Renal cortical epithelial cell (primary cell): ENCODE measurements around the gene SAFB2. TPM values are rescaled to one million over a fixed set of nuclear protein-coding genes. Genes with fewer than 3 reads are reported as not detected.

Experiments
- DNase-seq: peaks from one replicate; pipeline ENCODE4 v3.0.0-alpha.2; 2011; ENCODE audit warnings: low read depth
- total RNA-seq: library from RNA; depleted of rRNA; stranded (reverse); fragments of >200 nt; gene quantifications from 2 replicates; pipeline ENCODE4 v1.2.3, GENCODE V29; 2014

Gene SAFB2
- 12.3 and 57.2 TPM in 2 replicates for total RNA-seq

GRCh38 chr19:5622465-5623396 lies at the start of gene SAFB2, which contains the start of gene SAFB:
SAFB2 (minus strand) TSS chr19:5622776; CDS start chr19:5622715, 61 bp downstream.
SAFB (plus strand) TSS chr19:5623083; CDS start chr19:5623206, 123 bp downstream.
- peak; percentile 99 for DNase-seq

- no peak for DNase-seq
These were observed 49.0 kb upstream of the SAFB2 start for GRCh38 chr19:5671600-5671999.

DNA sequence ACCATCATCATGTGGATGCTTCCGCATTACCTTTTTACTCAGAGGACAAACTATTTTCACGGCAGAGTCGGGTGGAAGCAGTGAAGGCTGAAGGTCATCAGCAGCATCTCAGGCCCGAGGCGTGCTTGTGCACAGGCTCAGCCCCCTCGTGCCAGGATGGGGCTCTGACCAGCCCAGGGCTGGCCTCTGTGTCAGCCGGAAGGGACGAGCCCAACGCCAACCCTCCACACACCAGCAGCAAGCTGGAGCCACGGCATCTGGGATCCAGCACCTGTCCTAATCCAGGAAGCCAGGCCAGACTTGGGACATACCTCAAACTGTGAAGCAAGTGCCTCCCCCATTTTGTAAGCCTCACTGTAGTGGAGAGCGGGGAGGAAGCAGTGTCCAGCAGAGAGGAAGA lies 46.6 kb upstream of the SAFB2 start:
- DNase-seq = no peak

DNA sequence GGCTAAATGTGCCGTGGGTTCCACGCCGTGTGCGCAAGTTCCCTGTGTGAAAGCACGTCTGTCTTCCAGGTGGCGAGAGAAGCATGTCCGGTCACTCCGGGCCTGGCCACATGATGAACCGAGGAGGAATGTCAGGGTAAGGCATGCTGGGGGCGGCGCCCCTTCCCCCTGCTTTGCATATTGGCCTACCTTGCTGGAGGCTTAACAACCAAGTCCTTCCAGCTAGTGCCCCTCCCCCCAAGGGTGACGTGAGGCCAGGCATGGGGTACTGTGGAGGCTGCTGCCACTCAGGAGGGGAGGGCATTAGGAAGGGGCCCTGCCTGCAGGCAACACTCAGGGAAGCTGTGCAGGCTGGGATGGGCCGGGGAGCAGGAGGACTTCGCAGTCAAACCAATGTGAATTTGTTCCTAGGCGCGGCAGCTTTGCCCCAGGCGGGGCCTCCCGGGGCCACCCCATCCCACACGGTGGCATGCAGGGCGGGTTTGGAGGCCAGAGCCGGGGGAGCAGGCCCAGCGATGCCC lies 45.2 kb upstream of the SAFB2 start:
- no peak for DNase-seq

GRCh38 chr19:5666921-5667610 lies 44.5 kb upstream of the SAFB2 start:
- no peak for DNase-seq

- DNase-seq = peak; percentile 95
These were observed 43.4 kb upstream of the SAFB2 start for GRCh38 chr19:5665781-5666513.

DNA sequence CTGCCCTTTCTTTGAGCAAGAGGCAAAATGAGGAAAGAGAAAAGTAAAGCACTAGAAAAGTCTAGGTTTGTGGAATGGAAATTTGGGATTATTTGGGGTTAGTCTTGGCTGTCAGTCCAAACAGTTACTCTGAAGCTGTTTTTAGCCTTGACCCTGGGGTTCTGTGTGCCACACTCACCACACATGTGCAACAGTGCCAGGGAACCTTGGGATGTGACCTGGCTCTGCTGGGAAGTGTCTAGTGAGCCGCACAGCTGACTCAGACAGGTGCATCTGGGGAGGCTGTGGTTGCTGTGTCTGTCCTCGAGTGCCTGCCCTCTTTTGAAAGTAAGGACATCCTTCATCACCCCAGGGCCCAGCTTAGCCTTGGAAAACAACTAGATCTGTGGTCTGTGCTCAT lies 41.9 kb upstream of the SAFB2 start:
- no peak for DNase-seq

- DNase-seq = no peak
These were observed 41.3 kb upstream of the SAFB2 start for GRCh38 chr19:5663904-5664303.

- DNase-seq = no peak
These were observed 38.9 kb upstream of the SAFB2 start for GRCh38 chr19:5661483-5661882.

- DNase-seq = no peak
These were observed 32.8 kb upstream of the SAFB2 start for GRCh38 chr19:5655412-5655811.

GRCh38 chr19:5654931-5655330 lies 32.4 kb upstream of the SAFB2 start:
- no peak for DNase-seq

DNA sequence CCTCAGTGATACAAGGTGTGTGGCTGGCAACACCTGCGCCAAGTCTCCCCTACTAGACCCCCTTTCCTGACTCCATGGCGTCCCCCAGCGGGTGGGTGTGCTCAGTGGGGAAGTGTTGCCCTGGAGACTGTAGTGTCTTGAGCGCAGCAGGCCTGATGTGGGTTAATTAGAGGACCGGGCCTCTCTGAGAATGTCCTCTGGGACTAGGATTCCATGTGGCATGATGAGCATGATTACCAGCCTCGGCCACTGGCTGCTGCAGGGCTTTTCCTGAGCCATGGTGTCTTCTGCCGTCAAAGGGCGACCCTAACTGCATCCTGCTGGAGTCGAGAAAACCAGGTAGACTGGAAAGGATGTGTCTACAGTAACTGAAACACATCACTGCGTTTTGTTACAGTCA lies 29.7 kb upstream of the SAFB2 start:
- DNase-seq = no peak

- DNase-seq = no peak
These were observed 28.8 kb upstream of the SAFB2 start for GRCh38 chr19:5651361-5651760.

- DNase-seq = no peak
These were observed 25.9 kb upstream of the SAFB2 start for GRCh38 chr19:5648464-5648863.

DNA sequence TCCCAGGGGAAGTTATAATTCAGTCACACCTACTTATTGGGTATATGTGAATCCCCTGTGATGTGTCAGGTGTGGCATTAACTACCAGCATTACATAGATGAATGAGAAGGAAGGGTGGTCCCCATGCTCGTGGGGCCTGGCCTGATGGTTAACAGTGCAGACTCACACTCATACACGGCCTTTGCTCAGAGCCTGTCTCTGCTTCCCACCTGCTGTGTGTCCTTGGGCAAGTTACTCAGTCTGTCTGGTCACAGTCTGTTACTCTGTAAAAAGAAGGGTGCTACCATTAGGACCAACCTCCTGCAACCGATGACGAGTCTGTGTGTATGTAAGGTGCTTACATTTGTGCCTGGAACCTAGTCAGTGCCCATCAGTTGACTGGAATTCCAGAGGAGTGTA lies 24.1 kb upstream of the SAFB2 start:
- no peak for DNase-seq

DNA sequence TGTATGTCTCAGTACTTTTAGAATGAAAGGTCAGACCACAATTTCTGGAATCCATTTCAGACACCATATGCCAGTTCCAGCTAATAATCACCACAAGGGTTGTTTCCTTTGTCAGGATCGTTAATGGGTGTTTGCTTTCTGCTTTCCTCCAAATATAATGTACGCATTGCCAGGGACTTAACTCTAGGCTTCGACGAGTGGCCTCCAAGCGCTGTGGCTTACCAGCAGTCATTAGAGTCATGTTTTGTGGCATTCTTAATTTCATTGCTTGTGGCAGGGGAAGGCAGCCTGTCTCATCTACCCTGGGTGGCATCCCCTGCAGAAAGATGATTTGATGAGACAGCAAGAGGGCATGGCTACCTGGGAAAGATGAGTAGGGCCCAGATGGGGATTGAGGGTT lies 22.8 kb upstream of the SAFB2 start:
- no peak for DNase-seq

DNA sequence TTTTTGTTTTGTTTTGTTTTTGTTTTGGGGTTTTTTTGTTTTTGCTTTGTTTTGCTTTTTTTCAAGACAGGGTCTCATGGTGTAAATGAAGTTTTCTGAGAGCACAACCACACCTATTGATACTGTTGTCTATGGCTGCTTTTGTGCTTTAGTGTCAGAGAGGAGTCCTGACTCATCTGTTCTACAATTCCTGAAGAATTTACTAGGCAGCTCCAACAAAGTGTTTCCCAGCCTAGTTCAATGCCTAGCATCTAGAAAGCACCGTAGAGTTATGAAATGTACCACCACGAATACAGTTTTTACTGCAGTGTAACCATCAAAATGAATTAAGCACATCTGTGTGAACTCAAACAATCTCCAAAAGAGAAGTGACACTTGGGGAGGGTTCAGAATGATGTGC lies 21.5 kb upstream of the SAFB2 start:
- DNase-seq = no peak

DNA sequence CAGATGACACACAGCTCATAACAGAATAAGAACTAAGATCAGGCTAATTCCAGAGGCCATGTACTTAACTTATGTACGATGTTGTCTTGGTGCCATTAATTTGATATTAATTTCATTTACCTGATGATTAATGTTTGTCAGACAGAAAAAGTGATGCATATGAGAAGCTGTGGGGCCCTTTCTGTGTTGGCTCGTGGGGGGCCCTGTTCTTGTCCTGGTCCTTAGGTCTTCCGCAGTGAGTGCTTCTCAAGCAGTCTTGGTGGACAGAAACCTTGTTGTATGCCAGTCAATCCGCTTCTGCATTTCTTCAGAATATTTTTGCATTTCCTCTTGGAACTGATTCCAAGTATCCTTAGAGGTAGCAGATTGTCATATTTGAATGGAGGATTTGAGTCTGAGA lies 20.5 kb upstream of the SAFB2 start:
- no peak for DNase-seq

DNA sequence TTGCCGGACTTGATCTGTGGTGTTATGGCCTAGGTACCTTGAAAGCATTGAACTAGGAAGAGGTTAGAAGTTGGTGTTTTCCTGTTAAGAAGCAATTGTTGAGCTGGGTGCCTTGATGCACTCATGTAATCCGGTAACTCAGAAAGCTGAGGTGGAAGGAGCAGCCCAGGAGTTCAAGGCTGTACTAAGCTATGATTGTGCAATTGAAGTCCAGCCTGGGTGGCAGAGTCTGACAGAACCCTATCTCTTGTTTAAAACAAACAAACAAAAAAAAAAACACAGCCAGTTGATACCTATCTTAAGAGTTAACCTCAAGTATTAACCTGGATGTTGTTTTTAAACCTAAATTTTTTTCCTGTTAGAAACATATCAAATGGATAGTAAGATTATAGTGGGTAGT lies 19.6 kb upstream of the SAFB2 start:
- DNase-seq = no peak

- DNase-seq = no peak
These were observed 18.6 kb upstream of the SAFB2 start for GRCh38 chr19:5641171-5641570.

- no peak for DNase-seq
These were observed 15.4 kb upstream of the SAFB2 start for GRCh38 chr19:5637971-5638370.

DNA sequence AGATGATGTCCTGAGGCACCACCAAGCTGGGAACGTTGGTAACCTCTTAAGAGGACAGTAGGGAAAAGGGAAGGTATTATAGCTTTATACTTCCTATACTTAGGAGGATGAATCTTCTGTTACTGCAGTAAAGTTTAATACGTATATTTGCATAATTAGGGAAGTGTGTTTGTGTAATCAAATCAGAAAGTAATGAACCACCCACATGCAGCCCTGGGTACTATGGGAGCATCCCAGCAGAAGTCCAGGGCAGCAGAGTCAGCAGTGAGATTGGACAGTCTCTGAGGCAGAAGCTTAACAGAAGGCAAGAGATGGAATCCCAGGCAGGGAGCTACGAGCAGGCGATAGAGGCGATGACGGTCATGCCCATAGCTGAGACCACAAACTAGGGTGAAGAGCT lies 12.9 kb upstream of the SAFB2 start:
- DNase-seq = no peak
